Right ventricle myocardium inferior (tissue), 1 donor: ENCODE results near the gene DNAH17. TPM values are rescaled to one million over a fixed set of nuclear protein-coding genes. Genes with fewer than 3 reads are reported as not detected.

Experiments used
- ATAC-seq: fragments of 200-7000 bp; cut with Tn5 transposase; one replicate; pipeline ENCODE4 v1.9.1; 2020; ENCODE audit warnings: mild to moderate bottlenecking, moderate library complexity
- DNase-seq: peaks from one replicate; pipeline ENCODE4 v3.0.0; 2021; ENCODE audit errors: missing footprints
- intact Hi-C: fragments of 100-400 bp; cut with DNase I; formaldehyde crosslinking; loops from one replicate; pipeline ENCODE4 v1.11.0; 2022
- total RNA-seq: library from RNA; stranded (reverse); fragmentation: NEBNext Ultra II Directional; extraction: Animal tissue kit (Norgen Biotek cat#: 25700); gene quantifications from one replicate; pipeline ENCODE4 v1.2.1, GENCODE V29; 2021
- donor health status: DM: no; HTN: yes; CAD: no; lungs with severe emphysema.

Gene DNAH17
- total RNA-seq, 1 donor from 2014 or later: not detected

- DNase-seq (no peak), ATAC-seq (no peak)
- intact Hi-C loops: no loop called here
Observed at GRCh38 chr17:78433780-78434335, 143.3 kb downstream of the DNAH17 start.

- DNase-seq: no peak
- ATAC-seq: no peak
- intact Hi-C loops: no loop called here
Observed at GRCh38 chr17:78433013-78433727, 144.0 kb downstream of the DNAH17 start.

GRCh38 chr17:78432226-78433012, 144.8 kb downstream of the DNAH17 start:
- intact Hi-C loops: no loop called here
- ATAC-seq (no peak), DNase-seq (peak; percentile 57)

DNA sequence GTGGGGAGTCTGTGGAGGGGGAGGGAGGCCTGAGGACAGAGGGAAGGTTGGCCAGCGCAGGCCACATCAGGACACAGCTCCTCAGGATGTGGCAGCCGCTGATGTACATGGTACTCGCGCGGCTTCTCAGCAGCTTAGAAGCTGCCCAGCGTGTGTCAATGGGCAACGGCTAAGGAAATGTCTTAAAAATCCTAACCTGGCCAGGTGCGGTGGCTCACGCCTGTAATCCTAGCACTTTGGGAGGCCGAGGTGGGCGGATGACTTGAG, 145.6 kb downstream of the DNAH17 start:
- no peak for DNase-seq
- intact Hi-C loops: no loop called here
- ATAC-seq: no peak

DNA sequence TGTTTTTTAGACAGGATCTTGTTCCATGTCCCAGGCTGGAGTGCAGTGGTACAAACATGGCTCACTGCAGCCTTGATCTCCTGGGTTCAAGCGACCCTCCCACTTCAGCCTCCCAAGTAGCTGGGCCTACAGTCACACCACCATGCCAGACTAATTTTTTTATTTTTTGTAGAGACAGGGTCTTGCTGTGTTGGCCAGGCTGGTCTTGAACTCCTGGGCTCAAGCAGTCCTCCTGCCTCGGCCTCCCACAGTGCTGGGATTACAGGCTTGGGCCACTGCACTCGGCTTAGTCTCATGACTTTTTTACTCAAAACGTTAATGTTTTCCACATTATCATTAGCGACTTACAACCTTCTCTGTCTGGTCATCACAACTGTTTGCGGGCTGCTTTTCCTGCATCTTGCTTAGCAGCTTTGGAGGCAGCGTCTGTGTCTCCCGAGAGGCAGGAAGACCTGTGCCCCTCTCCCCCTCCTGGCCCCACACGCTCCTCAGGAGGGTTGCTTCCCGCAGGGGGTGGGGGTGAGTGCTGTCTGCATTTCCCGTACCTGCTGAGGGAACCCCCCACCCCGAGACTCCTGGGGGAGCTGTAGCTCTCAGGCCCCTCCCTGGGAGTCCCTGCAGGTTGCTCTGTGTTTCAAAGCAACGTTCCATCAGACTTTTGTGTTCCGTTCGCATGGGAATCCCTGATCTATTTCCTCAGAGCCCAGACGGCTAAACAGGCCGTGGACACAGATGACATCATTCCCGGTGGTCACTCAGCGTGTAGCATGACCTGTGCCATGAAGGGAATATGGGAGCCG, 146.1 kb downstream of the DNAH17 start:
- ATAC-seq (no peak), DNase-seq (no peak)
- intact Hi-C loops: no loop called here

DNA sequence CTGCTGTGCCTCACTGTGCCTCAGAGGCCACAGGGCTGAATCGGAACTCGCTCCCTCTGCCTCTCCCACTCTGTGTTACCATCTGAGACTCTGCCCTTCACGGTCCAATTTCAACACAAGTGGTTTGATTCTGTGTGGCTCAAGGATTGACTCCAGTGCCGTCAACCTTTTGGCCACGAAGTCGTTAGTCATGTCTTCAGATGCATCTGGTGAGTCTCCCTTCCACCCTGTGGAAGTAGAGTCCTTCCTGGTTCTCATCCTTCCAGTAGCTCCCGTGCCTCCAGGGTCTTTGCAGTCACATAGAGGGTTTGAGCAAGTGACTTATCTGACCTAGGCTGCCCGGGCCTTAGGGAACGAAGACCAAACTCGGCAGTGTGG, 147.6 kb downstream of the DNAH17 start:
- intact Hi-C loops: no loop called here
- DNase-seq (no peak), ATAC-seq (no peak)

- intact Hi-C loops: no loop called here
- DNase-seq (no peak), ATAC-seq (no peak)
Observed at GRCh38 chr17:78428836-78429617, 148.2 kb downstream of the DNAH17 start.

GRCh38 chr17:78428025-78428575, 149.1 kb downstream of the DNAH17 start:
- intact Hi-C loops: no loop called here
- DNase-seq: no peak

GRCh38 chr17:78427140-78427539, 150.1 kb downstream of the DNAH17 start:
- DNase-seq (no peak), ATAC-seq (no peak)
- intact Hi-C loops: no loop called here

More at GRCh38 chr17:78428025-78428575, 149.1 kb downstream of the DNAH17 start:
- no peak for ATAC-seq

DNA sequence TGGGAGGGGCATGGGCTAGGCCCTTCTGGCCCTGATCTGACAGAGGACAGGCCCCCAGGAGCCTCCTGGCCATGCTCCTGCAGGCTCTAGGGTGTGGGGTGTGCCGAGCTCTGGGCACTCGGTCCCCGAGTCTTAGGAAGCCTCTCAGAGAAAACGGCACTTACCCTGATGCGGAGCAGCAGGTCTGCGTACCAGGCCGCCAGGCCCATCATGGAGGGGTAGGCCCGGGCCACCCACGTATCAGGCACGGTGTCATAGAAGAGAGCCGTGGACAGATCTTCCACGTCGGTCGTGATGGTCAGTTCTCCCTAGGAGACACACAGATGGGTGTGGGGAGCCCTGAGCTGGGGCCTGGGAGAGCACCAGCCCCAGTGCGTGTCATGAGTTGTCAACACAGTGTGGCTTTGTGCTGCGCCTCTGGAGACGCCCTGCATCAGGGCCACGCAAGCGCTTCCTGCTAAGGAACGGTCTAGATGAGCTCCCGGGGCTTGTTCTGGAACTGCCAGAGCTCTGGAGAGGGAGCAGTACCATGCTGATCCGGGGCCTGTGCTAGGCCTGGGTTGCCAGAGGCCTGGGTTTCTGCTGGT, 150.8 kb downstream of the DNAH17 start:
- intact Hi-C loops: no loop called here
- DNase-seq (no peak), ATAC-seq (no peak)

DNA sequence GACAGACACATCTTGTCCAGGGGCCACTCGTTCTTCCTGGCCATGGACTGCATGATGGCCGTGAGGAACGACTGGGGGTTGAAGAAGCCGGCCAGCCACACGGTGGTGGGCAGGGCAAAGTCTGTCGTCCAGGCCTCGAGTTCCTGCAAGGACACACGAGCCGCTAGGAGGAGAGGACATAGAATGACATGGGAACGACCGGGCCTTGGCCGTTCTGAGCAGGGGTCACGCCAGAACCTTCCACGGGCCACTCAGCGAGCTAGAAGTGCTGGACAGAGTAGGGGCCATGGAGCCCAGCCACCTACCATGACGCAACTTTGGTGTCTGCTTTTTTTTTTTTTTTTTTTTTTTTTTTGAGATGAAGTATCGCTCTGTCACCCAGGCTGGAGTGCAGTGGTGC, 151.8 kb downstream of the DNAH17 start:
- peak; percentile 33 for ATAC-seq
- intact Hi-C loops: no loop called here
- DNase-seq: peak; percentile 79

DNA sequence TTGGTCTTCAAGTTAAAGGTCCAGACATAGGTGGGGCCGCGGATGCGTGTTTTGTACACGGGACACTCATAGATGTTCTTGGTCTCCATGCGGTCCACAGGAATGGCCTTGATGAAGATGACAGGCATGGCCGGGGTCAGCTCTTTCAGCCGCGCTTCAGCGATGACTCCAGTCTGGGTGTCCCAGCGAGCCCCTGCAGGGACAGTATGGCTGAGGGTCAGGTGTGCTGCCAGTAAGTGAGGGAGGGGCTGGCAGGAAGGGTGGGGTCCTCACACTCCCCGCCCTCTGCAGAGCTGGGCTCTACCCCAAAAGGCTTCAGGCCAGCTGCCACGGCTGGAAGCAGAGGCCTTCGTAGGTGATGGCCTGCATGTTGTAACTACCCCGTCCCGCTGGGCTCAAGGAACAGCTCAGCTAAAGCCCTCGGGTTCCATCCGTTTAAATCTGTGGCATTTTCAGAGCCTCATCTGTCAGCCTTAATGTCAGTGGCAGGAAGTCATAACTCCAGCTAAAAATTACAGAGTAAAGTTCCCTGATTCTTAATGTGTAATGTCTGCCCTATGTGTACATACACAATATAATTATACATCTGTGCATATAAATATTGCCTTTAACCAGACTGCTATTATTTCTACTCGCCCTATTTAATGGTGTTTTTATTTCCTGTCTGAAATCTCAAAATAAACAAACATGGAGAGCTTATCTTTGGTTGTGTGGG, 153.1 kb downstream of the DNAH17 start:
- ATAC-seq: no peak
- no peak for DNase-seq
- intact Hi-C loops: loop anchor here (2.0 kb wide), 1 partner anchor 173 kb away; no protein-coding TSS in a partner anchor

- intact Hi-C loops: loop anchor here (1.0 to 2.0 kb wide), 3 partner anchors 63 to 172 kb away; partner anchors contain the start of gene SOCS3
- ATAC-seq (no peak), DNase-seq (no peak)
Observed at GRCh38 chr17:78422872-78423588, 154.2 kb downstream of the DNAH17 start.

DNA sequence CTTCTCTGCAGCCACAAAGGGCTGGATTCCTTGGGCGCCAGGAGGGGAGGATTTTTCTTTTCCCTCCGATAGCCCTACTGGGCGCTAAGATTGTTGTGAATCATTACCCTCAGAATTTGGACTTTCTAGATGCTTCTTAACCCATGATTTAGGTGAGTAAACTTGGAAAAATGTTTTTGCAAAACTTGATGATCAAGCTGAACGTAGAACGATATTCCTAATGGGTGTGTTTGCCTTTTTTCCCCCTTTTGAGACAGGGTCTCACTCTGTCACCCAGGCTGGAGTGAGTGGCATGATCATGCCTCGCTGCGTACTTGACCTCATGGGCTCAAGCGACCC, 155.0 kb downstream of the DNAH17 start:
- DNase-seq (no peak), ATAC-seq (no peak)
- intact Hi-C loops: loop anchor here (1.0 to 2.0 kb wide), 3 partner anchors 62 to 171 kb away; partner anchors contain the start of gene SOCS3

GRCh38 chr17:78421534-78422266, 155.5 kb downstream of the DNAH17 start:
- intact Hi-C loops: loop anchor here (1.0 to 2.0 kb wide), 3 partner anchors 61 to 171 kb away; partner anchors contain the start of gene SOCS3
- ATAC-seq (peak; percentile 77), DNase-seq (peak; percentile 86)

- intact Hi-C loops: no loop called here
- ATAC-seq (peak; percentile 7), DNase-seq (no peak)
Observed at GRCh38 chr17:78421084-78421533, 156.1 kb downstream of the DNAH17 start.
